Measurements from ENCODE around the gene KCNN3. TPM values are rescaled to one million over a fixed set of nuclear protein-coding genes. Genes with fewer than 3 reads are reported as not detected.

Gene KCNN3
- total and polyA plus RNA-seq, 2 of the 8 experiments (the other 6 are each of a cell fraction or from before 2014, with no cell fraction given), result 2.8 to 3.7 TPM

DNA sequence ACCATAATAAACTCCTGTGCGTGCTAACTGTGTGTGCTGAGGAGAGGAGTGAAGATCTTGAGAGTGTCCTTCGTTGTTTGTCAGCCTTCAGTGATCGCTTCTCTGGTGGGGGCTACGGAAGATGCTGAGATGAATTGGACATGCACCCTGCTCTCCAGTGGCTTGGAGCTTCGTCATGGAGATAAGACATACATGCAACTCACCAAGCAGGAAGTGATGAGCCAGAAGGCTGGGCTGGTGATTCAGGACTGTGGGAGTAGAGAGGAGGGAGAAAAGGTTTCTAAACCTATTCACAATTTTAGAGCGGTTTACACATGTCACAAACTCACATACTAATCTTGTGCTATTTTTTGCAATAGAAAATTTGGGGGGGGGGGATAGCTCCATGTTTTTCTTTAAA lies 133.2 kb downstream of the KCNN3 start:
- no peaks in the 10 kb centered on the region for H3K79me2 ChIP-seq (ENCODE audit: control insufficient read depth in 1 of 2, insufficient read depth in 2 of 2, low read length in 2 of 2)
- H3K4me2 ChIP-seq (ENCODE audit: insufficient read depth in 1 of 2, low read depth in 2 of 2, low read length in 2 of 2), result no peak overlapping the region
- H3K23ac ChIP-seq (ENCODE audit: insufficient read length), result no peak overlapping the region
- no peak overlapping the region for H3K14ac ChIP-seq (ENCODE audit: insufficient read length)
- H3K4me3 ChIP-seq (ENCODE audit: extremely low read depth in 1 of 4, insufficient read depth in 2 of 4, low read depth in 3 of 4, low read length in 4 of 4), result no peak overlapping the region
- H3K9ac ChIP-seq (replicated peaks in 1 of 4; ENCODE audit: extremely low read depth in 1 of 4, low read depth in 3 of 4, low read length in 3 of 4), result no peak overlapping the region
- H2BK120ac ChIP-seq (replicated peaks; ENCODE audit: low read depth, low read length), result no peak overlapping the region
- 84% methylated on average over 6 of the region's 6 CpGs; no CpG with 5 or more reads in 1 of the 2 experiments for WGBS, 2 experiments (ENCODE audit: extremely low coverage in 1 of 2, insufficient coverage in 1 of 2, insufficient read length in 1 of 2, insufficient replicate concordance in 2 of 2, low coverage in 1 of 2, low lambda C conversion rate in 2 of 2, missing lambda C conversion rate in 1 of 2)
- H3K18ac ChIP-seq (ENCODE audit: extremely low read depth, low read length), result no peak overlapping the region
- H4K5ac ChIP-seq (ENCODE audit: insufficient read length, low read depth, low read length), result no peak overlapping the region
- no peak overlapping the region for H2BK20ac ChIP-seq (ENCODE audit: low read length)
- DNase-seq (ENCODE audit: low read depth in 1 of 2, low spot score in 2 of 2) (no peak), FAIRE-seq (no peak)
- H4K91ac ChIP-seq (replicated peaks; ENCODE audit: insufficient read length, low read length), result no peak overlapping the region
- H3K27me3 ChIP-seq (replicated peaks in 1 of 4; ENCODE audit: control insufficient read depth in 3 of 4, extremely low read depth in 1 of 4, insufficient read depth in 3 of 4, low read length in 3 of 4), result no peaks in the 10 kb centered on the region
- H2AK5ac ChIP-seq (ENCODE audit: low read depth, low read length), result no peak overlapping the region
- H3K4ac ChIP-seq (replicated peaks; ENCODE audit: insufficient read length, low read depth, low read length), result no peak overlapping the region
- no peak overlapping the region for H2BK15ac ChIP-seq (ENCODE audit: low read length)
- no peak overlapping the region for H2BK12ac ChIP-seq (ENCODE audit: low read depth, low read length)
- no peak overlapping the region for H4K8ac ChIP-seq (ENCODE audit: extremely low read depth, insufficient read depth, low read length)
- POLR2A ChIA-PET (ENCODE audit: partially characterized antibody), result no interaction called here
- no peaks in the 10 kb centered on the region for H3K23me2 ChIP-seq (ENCODE audit: low read depth, low read length)
- H3K9me3 ChIP-seq (ENCODE audit: insufficient read depth in 2 of 2, low read depth in 1 of 2, low read length in 1 of 2), result peaks cover 4 to 8% of the 10 kb centered on the region in 2 experiments; a peak in 3 of 4 replicates
- no peaks in the 10 kb centered on the region for H3K79me1 ChIP-seq (ENCODE audit: low read depth, low read length)
- no peak overlapping the region for H3K27ac ChIP-seq (ENCODE audit: low read depth, low read length)
- H3K36me3 ChIP-seq (ENCODE audit: control insufficient read depth in 2 of 4, insufficient read depth in 4 of 4, low read length in 3 of 4), result no peaks in the 10 kb centered on the region
- no peaks in the 10 kb centered on the region for H4K20me1 ChIP-seq (replicated peaks in 1 of 2; ENCODE audit: control insufficient read depth in 1 of 2, insufficient read depth in 2 of 2, low read length in 2 of 2)
- H3K4me1 ChIP-seq (replicated peaks in 1 of 4; ENCODE audit: control insufficient read depth in 3 of 4, insufficient read depth in 4 of 4, low read length in 3 of 4), result peaks cover 0 to 2% (median 1%) of the 10 kb centered on the region in 4 experiments; a peak in 3 of 7 replicates
- H3K56ac ChIP-seq (replicated peaks; ENCODE audit: insufficient read length, low read depth, low read length), result no peak overlapping the region
- H2BK5ac ChIP-seq (ENCODE audit: low read depth, low read length), result no peak overlapping the region
- TF ChIP-seq TCF12 (IDR thresholded peaks at IDR 0.05; ENCODE audit: low read depth, low read length), result no peak
- CTCF ChIA-PET (ENCODE audit: partially characterized antibody), result interaction anchor here (0.7 to 1.7 kb wide), 7 partner anchors 10 to 67 kb away, joined by 3 to 9 read pairs (median 4); no protein-coding TSS in a partner anchor
- no peak overlapping the region for H2AFZ ChIP-seq (ENCODE audit: low read length)
